Keratinocyte (primary cell): ENCODE measurements around the gene PRDX2.

ENCODE experiments used
- CTCF ChIP-seq, 3 experiments: IDR thresholded peaks in 1 of 3; conservative IDR thresholded peaks in 1 of 3; optimal IDR thresholded peaks in 1 of 3; 2 replicates in 2 of 3; 3 replicates in 1 of 3; pipeline versions ENCODE3 to v1.5.1; 2011; ENCODE audit warnings: low read length in 3 of 3, mild to moderate bottlenecking in 3 of 3, moderate library complexity in 2 of 3, control low read depth in 1 of 3, inconsistent platforms in 1 of 3; ENCODE audit not compliant: insufficient read depth in 2 of 3; ENCODE audit errors: extremely low read depth in 1 of 3
- EZH2 ChIP-seq: IDR thresholded peaks from one replicate; pipeline ENCODE4 v1.6.1; 2012; ENCODE audit warnings: inconsistent platforms, mild to moderate bottlenecking, low read length, moderate library complexity

- TF ChIP-seq CTCF (optimal IDR thresholded peaks at IDR 0.05 in 1 of 3, IDR thresholded peaks at IDR 0.05 in 1 of 3, conservative IDR thresholded peaks at IDR 0.05 in 1 of 3; ENCODE audit: extremely low read depth in 1 of 3, insufficient read depth in 2 of 3, low read length in 3 of 3) (no peak), EZH2 (no peak)
Observed at GRCh38 chr19:12789098-12789903, 12.3 kb downstream of the PRDX2 start.
